Upper lobe of left lung (tissue), 4 donors: Measurements from ENCODE around the gene FNDC3A.

Source experiments
- EP300 ChIP-seq, 4 donors: sonication (generic); formaldehyde crosslinking; IDR thresholded peaks; one replicate each; pipeline ENCODE4 v1.5.1; 2017; ENCODE audit warnings: antibody characterized with exemption in 4 of 4, control low read depth in 2 of 4
- POLR2A ChIP-seq, 4 donors: fragments of 450-650 bp; IDR thresholded peaks; one replicate each; pipeline ENCODE4 v1.5.1; 2016 to 2017; ENCODE audit warnings: antibody characterized with exemption in 4 of 4, mild to moderate bottlenecking in 2 of 4
- POLR2AphosphoS5 ChIP-seq, 2 donors: sonication (generic); formaldehyde crosslinking; IDR thresholded peaks; one replicate each; pipeline ENCODE4 v1.5.1; 2017; ENCODE audit warnings: antibody characterized with exemption in 2 of 2
- TF ChIP-seq, protein P1 (sequence below), 6 experiments: fragments of 450-650 bp in 4 of 6; fragments of 200-600 bp in 2 of 6; sonication (generic) in 2 of 6; IDR thresholded peaks; one replicate each; pipeline ENCODE4 v1.5.1; 2016 to 2019; ENCODE audit warnings: antibody characterized with exemption in 6 of 6

- TF ChIP-seq, protein P1, sequence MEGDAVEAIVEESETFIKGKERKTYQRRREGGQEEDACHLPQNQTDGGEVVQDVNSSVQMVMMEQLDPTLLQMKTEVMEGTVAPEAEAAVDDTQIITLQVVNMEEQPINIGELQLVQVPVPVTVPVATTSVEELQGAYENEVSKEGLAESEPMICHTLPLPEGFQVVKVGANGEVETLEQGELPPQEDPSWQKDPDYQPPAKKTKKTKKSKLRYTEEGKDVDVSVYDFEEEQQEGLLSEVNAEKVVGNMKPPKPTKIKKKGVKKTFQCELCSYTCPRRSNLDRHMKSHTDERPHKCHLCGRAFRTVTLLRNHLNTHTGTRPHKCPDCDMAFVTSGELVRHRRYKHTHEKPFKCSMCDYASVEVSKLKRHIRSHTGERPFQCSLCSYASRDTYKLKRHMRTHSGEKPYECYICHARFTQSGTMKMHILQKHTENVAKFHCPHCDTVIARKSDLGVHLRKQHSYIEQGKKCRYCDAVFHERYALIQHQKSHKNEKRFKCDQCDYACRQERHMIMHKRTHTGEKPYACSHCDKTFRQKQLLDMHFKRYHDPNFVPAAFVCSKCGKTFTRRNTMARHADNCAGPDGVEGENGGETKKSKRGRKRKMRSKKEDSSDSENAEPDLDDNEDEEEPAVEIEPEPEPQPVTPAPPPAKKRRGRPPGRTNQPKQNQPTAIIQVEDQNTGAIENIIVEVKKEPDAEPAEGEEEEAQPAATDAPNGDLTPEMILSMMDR (IDR thresholded peaks at IDR 0.05), result no peak
- TF ChIP-seq EP300 (IDR thresholded peaks at IDR 0.05), result no peak
- TF ChIP-seq POLR2A (IDR thresholded peaks at IDR 0.05), result no peak
- no peak for TF ChIP-seq POLR2AphosphoS5 (IDR thresholded peaks at IDR 0.05)
These were observed 66.8 kb downstream of the FNDC3A start for GRCh38 chr13:49042476-49042875.
